Right atrium auricular region (tissue), 2 donors: ENCODE data around the gene SEC22C. TPM values are rescaled to one million over a fixed set of nuclear protein-coding genes. Genes with fewer than 3 reads are reported as not detected.
A peak's percentile ranks its signal among the peaks of the same experiment; 100 is the strongest.

ENCODE experiments used
- DNase-seq: peaks from one replicate; pipeline ENCODE4 v3.0.0-alpha.2; 2019; ENCODE audit warnings: low spot score
- H3K27ac ChIP-seq, 2 donors: fragments of 200-600 bp; sonication (generic); 1 replicate in 1 of 2; 2 replicates in 1 of 2; pipeline ENCODE4 v1.5.1; 2016 to 2019
- H3K27me3 ChIP-seq, 2 donors: fragments of 200-600 bp; sonication (generic); one replicate each; pipeline versions ENCODE4 v1.5.1 to v1.6.0; 2017 to 2019
- H3K36me3 ChIP-seq: fragments of 200-600 bp; sonication (generic); one replicate; pipeline ENCODE4 v1.5.1; 2016
- H3K4me1 ChIP-seq, 2 donors: fragments of 200-600 bp; sonication (generic); one replicate each; pipeline versions ENCODE4 v1.5.1 to v1.6.0; 2017 to 2019
- H3K4me3 ChIP-seq, 2 donors: fragments of 200-600 bp; sonication (generic); 1 replicate in 1 of 2; 2 replicates in 1 of 2; pipeline ENCODE4 v1.5.1; 2017 to 2019; ENCODE audit warnings: mild to moderate bottlenecking in 1 of 2, moderate library complexity in 1 of 2
- H3K9me3 ChIP-seq, 2 donors: fragments of 200-600 bp; sonication (generic); one replicate each; pipeline ENCODE4 v1.5.1; 2019
- CTCF ChIP-seq, 2 donors: fragments of 200-600 bp; sonication (generic); IDR thresholded peaks; one replicate each; pipeline ENCODE4 v1.5.1; 2019; ENCODE audit warnings: antibody characterized with exemption in 2 of 2
- total RNA-seq, 2 donors: library from RNA; depleted of rRNA; stranded (reverse); fragments of >200 nt; gene quantifications; one replicate each; pipeline ENCODE4 v1.1.0, GENCODE V29; 2016

Gene SEC22C
- total RNA-seq, 2 donors from 2014 or later: 32.3 to 36.2 TPM

GRCh38 chr3:42514876-42515275 lies 66.9 kb downstream of the SEC22C start:
- peaks cover 0 to 62% of the 10 kb centered on the region in 2 donors for H3K4me1 ChIP-seq
- no peak for DNase-seq
- peak overlapping the region; percentile 76 to 81 for H3K27ac ChIP-seq
- no peaks in the 10 kb centered on the region for H3K27me3 ChIP-seq
- H3K9me3 ChIP-seq: no peaks in the 10 kb centered on the region
- TF ChIP-seq CTCF (IDR thresholded peaks at IDR 0.05): no peak
- no peak overlapping the region for H3K4me3 ChIP-seq
- no peaks in the 10 kb centered on the region for H3K36me3 ChIP-seq

- TF ChIP-seq CTCF (IDR thresholded peaks at IDR 0.05): no peak
- no peak for DNase-seq
- peaks cover 0 to 65% of the 10 kb centered on the region in 2 donors for H3K4me1 ChIP-seq
- no peak overlapping the region for H3K4me3 ChIP-seq
- H3K27ac ChIP-seq: peak overlapping the region in 1 of 2 donors; percentile 76
- no peaks in the 10 kb centered on the region for H3K27me3 ChIP-seq
- no peaks in the 10 kb centered on the region for H3K9me3 ChIP-seq
- H3K36me3 ChIP-seq: no peaks in the 10 kb centered on the region
These were observed 68.2 kb downstream of the SEC22C start for GRCh38 chr3:42513521-42513920.

GRCh38 chr3:42513121-42513520 lies 68.6 kb downstream of the SEC22C start:
- Histone ChIP-seq H3K4me1 (peaks cover 0 to 68% of the 10 kb centered on the region in 2 donors), H3K9me3 (no peaks in the 10 kb centered on the region), H3K4me3 (no peak overlapping the region), H3K27me3 (no peaks in the 10 kb centered on the region), H3K27ac (peak overlapping the region in 1 of 2 donors; percentile 76), H3K36me3 (no peaks in the 10 kb centered on the region)
- TF ChIP-seq CTCF (IDR thresholded peaks at IDR 0.05): no peak
- no peak for DNase-seq

- no peak overlapping the region for H3K4me3 ChIP-seq
- no peaks in the 10 kb centered on the region for H3K9me3 ChIP-seq
- no peaks in the 10 kb centered on the region for H3K27me3 ChIP-seq
- H3K4me1 ChIP-seq: peaks cover 0 to 75% of the 10 kb centered on the region in 2 donors
- DNase-seq: no peak
- peak overlapping the region; percentile 49 to 69 for H3K27ac ChIP-seq
- no peaks in the 10 kb centered on the region for H3K36me3 ChIP-seq
- no peak for TF ChIP-seq CTCF (IDR thresholded peaks at IDR 0.05)
These were observed 70.0 kb downstream of the SEC22C start for GRCh38 chr3:42511736-42512135.

GRCh38 chr3:42511201-42511600 lies 70.6 kb downstream of the SEC22C start:
- Histone ChIP-seq H3K9me3 (no peaks in the 10 kb centered on the region), H3K27ac (peak overlapping the region; percentile 49 to 69), H3K4me1 (peaks cover 0 to 70% of the 10 kb centered on the region in 2 donors), H3K36me3 (no peaks in the 10 kb centered on the region), H3K4me3 (no peak overlapping the region), H3K27me3 (no peaks in the 10 kb centered on the region)
- DNase-seq: no peak
- no peak for TF ChIP-seq CTCF (IDR thresholded peaks at IDR 0.05)

GRCh38 chr3:42510325-42510724 lies 71.4 kb downstream of the SEC22C start:
- no peaks in the 10 kb centered on the region for H3K36me3 ChIP-seq
- TF ChIP-seq CTCF (IDR thresholded peaks at IDR 0.05): no peak
- no peak for DNase-seq
- H3K27me3 ChIP-seq: no peaks in the 10 kb centered on the region
- no peak overlapping the region for H3K4me3 ChIP-seq
- peak overlapping the region; percentile 49 to 69 for H3K27ac ChIP-seq
- H3K4me1 ChIP-seq: peaks cover 0 to 61% of the 10 kb centered on the region in 2 donors
- H3K9me3 ChIP-seq: no peaks in the 10 kb centered on the region
